HG03469 (cell line): ENCODE data around the gene GID8.
"Not testable (repeated sequence)": the region's sequence is repeated elsewhere in the genome, so short reads cannot be mapped to it uniquely, and the experiment has no call there.

ENCODE experiments used
- ATAC-seq: cut with Tn5 transposase; IDR thresholded peaks from one replicate; pipeline ENCODE4 v1.9.1; 2021; ENCODE audit warnings: mild to moderate bottlenecking, moderate library complexity, moderate number of reproducible peaks; ENCODE audit not compliant: unreplicated experiment

The GID8 gene

GRCh38 chr20:62921119-62921687 lies 16.7 kb upstream of the GID8 start:
- no peak for ATAC-seq

- ATAC-seq: no peak
Observed at GRCh38 chr20:62922451-62922921, 15.5 kb upstream of the GID8 start.

DNA sequence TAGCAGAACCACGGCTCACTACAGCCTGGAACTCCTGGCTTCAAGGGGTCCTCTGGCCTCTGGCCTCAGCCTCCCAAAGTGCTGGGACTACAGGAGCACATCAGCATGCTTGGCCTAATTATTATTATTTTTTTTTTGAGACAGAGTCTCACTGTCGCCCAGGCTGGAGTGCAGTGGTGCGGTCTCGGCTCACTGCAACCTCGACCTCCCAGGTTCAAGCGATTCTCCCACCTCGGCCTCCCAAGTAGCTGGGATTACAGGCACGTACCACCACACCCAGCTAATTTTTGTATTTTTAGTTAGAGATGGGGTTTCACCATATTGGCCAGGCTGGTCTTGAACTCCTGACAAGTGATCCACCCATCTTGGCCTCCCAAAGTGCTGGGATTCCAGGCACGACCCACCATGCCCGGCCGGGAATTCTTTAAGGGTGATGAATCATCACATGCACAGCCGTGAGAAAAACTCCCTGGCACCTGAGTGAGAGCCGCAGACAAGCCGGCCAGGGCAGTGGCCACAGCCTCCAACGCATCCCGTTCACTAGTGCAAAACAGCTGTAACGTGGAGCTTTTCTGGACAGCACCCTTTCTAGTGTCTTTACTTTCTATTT lies 14.8 kb upstream of the GID8 start:
- not testable (repeated sequence) for ATAC-seq

DNA sequence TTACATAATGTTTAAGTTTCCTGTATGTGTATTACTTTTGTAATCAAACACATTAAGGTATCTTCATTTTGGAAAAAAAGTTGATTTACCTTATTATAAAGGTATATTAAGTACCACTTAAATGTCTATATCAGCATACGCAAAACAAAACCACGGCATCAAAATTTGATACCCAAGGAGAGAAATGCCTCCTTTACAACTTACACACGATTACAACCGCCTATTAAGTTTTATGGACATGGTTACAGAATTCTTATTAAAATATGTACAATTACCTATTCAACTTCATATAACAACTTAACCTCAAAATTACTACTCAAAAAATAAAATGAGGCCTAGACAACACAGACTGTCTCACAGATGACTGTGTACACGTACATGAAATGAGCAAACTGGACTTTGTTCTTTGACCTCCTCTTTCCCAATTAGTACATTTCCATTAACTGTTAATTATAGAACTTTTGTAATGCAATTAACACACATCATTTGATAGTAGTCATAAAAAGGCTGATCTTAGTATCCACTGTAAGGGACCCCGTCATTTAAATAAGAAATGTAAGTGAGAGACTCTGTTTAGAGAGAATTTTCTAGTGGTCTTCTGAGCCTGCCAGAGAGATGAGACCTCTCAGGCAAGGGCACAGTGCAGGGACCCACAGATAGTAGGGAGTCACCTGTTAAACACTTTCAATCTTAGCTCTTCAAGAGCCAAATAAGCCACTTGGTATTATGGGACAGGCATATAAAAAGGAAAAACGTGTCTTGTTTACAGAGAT lies 14.1 kb upstream of the GID8 start:
- ATAC-seq: no peak

DNA sequence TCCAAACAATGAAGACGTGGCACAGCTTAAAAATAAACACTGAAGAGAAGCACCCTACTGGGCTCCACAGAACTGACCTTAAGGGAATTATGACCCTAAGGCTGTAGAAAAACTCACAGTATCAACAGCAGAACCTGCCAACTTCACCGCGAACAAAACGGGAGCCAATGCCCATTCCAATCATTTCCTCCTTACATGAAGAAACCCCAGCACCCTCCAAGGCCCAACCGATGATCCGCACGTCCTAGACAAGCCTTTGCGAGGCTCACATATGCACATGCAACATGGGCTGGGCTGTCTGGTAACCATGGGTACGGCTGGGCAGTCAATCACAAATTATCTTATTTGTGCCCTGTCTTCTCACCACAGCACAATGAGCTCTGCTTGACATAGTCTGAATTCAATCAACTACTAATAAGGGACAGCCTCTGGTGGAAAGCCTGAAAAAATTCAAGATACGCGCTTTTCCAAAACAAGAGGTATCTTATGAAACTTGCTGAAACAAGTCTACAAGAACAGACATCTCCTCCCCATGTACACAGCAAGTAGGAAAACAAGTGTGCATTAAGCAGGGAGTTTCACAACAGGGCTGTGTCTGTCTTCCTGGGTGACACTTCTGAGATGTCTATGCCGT lies 13.4 kb upstream of the GID8 start:
- ATAC-seq: no peak

- ATAC-seq: no peak
Observed at GRCh38 chr20:62925076-62925419, 12.9 kb upstream of the GID8 start.

GRCh38 chr20:62925420-62926228 lies 12.3 kb upstream of the GID8 start:
- peak; percentile 2 for ATAC-seq

DNA sequence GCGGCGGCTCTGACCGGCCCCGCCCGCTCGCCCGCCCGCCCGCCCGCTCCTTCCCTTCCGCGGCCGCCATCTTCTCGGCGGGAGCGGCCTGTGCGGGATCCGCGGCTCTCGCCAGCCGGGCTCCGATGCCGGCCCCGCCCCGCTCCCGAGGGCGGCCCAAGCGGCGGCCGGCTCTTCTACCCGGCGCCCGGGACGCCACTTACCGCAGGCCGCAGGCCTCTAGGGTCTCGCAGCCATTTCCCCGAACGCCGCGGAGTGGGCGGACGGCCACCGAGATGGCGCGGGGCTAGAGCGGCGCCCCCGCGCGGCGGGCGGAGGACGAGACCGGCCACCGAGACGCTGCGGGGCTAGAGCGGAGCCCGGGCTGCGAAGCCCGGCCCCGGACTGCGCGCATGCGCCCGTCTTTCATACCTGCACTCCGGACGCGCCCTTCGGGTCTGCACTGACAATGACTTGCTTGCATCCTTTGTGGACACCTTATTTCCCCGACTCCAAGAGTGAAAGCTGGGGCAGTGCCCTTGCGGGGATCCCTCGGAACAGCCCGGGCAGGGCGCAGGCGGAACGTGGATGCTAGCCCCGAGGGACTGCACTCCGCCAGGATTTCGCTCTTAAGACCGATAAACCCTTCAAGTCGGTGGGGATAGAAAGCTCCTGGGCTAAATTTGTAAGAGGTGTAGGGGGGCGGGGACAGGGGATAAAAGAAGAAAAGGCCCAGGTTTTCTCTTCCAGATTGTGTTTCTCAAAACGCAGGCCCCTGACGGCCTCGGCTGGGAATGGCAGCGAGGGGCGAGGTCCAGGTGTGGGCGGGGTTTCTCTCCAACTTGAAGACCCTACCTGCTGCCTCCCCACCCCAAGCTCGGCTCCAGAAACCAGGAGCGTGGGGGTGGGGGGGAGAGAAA lies 11.5 kb upstream of the GID8 start, which contains the start of gene DIDO1:
Gene DIDO1 (minus strand): TSS at position 277 of the 899 bp plus-strand sequence.
- peak; percentile 59 for ATAC-seq

DNA sequence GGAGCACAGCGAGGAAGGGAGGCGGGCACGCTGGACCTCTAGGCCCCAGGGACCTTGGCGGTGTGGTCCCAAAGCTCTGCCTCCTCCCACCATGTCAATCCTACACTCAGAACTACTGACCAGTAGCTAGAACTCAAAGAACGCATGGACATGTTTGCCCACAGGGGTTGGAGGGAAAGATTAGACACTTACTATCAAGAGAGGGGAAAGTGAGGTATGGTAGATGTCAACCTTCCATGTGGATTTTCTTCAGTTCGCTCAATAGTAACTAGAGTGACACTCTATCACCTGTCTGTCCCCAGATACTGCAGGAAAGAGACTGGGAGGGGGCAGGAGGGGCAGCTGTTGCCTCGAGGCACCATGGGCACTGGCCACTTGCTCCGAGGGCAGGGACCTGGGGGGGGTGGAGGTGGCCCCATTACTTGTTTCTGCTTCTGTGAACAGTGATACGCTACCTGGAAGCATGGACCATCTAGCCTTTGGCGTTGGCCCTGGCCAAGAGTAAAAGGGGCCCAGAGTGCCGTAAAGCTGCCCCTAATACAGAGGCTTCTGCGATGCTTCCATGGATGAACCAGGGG lies 10.7 kb upstream of the GID8 start:
- no peak for ATAC-seq

DNA sequence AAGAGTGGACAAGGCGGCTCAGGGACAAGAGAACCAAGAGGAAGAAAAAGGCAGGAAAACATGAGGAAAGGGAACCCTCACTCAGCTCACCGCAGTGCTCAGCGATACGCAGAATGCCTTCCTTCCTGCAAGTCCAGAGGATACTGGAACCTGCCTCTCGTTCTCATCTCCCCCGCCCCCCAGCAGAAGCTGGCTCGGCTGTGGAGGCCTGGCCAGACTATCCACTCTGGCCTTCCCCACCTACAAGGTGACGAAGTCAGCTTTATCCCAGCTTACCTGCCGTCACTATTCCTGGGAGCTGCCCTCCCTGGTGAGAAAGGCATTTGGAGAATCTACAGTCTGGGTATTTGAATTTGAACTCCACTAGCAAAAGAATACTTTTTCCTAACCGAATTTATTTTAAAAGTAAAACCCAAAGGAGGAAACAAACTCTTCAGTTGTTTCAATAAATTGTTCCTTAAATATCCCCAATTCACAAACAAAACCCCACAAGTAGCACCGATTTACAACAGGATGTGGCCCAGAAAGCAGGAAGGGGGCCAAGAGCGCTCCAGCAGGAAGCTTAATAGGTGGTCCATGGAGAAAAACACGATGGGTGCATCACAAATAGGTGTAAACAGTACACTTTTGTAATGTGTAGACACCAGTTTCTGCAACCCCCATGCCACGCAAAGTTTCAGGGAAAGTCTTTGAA lies 9.6 kb upstream of the GID8 start:
- ATAC-seq: no peak

GRCh38 chr20:62929051-62929538 lies 8.9 kb upstream of the GID8 start:
- ATAC-seq: no peak

DNA sequence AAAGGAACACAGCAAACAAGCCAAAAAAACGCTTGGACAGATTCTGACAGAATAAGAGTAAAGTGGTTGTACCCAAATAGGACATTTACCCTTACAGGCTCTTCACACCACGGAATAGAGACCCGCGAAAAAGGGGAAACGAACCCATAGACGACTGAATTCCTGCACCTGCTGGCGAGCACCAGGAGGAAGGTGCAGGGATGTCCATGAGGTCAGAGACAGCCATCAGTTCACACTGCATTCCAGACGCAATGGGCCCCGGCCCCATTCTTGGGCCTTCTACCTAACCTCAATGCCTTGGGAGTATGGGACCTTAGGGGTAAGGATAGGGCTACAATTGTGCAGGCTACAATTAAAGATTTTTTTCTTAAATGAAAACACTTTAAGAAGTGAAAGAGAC lies 6.5 kb upstream of the GID8 start:
- no peak for ATAC-seq

GRCh38 chr20:62933966-62934365 lies 4.0 kb upstream of the GID8 start:
- ATAC-seq: no peak

DNA sequence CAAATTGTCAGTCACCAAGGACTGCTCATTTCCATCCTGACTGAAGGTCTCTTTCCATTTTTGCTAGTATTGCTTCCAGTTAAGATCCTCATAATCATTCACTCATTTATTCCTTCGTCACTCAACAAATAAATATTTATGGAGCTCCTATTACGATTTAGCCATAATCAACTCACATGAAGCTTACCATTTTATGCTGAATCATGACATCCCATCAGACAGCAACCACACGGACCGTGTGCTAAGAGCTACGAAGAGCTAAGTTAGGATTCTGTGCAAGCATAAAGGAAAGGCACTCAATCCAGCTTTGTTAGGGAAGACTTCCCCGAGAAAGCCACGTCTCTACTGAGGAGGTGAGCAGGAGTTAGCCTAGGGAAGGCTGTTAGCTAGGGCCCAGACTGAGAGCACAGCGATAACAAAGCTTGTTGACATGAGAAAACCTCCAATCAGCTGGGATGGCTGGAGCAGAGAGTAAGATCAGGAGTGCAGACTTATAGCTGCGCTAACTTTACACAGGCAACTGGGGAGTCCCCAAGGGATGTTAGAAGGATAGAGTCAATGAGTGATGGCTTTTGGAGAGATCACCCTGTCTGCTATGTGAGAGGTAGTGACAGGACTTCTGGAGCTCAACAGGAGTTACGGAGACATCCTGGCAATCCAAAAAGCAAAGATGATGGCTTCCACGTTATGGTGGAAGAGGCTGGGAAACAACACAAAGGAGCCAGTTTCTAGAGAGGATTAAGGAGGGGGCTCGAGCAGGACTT lies 2.6 kb upstream of the GID8 start:
- ATAC-seq: no peak

DNA sequence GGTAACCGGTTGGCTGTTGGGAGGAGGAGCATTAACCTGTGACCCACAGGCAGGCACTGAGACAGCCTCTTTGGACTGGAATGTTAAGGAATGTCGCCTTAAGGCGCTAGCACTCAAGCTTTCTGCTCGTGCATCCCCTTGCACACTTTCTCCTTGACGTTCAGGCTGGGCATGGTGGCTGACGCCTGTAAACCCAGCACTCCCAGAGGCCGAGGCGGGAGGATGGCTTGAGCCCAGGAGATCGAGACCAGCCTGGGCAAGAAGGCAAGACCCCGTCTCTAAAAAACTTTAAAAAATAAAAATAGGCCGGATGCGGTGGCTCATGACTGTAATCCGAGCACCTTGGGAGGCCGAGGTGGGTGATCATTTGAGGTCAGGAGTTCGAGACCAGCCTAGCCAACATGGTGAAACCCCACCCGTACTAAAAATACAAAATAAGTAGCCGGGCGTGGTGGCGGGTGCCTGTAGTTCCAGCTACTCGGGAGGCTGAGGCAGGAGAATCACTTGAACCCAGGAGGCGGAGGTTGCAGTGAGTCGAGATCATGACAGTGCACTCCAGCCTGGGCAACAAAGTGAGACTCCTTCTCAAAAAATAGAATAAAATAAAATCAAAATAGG lies 1.9 kb upstream of the GID8 start:
- ATAC-seq: no peak

DNA sequence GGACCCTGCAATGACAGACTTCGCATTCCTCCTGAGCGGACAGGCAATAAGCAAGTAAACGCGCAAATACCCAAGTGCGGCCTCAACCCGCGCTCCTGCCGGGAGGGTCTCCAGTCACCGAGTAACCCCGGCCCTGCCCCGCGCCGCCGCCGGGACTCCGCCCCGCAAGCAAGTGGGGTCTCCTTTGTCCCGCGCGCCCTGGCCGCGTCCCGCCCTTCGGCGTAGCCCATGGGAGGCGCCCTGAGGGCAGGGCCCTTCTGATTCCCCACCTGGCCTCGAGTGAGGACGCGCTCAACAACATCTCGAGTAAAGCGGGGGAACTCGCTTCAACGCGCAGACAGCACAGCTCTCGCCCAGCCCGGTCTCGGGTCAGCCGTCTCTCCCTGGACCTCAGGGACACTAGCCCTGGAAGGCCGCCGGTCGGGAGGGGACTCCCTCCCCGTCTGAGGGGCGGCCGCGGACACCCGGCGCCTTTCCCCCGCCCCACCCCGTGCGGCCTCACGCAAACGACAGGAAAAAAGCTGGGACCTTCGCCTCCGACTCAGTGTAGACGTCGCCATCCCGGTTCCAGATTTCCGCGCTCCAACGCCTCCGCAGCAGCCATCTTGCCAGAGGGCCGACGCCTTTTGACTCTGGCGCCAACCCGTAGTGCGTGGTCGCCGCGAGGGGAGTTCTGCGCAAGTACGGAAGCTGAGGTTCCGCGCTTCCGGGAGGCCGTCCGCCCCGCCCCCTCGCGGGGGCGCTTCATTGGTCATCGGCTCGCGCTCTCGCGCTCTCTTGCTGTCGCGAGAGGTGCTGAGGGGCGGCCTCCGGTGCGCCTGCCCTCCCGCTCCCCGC lies 461 bp upstream of the GID8 start:
- ATAC-seq: peak; percentile 67

GRCh38 chr20:62940875-62941274 lies 2.9 kb downstream of the GID8 start:
- ATAC-seq: no peak
